Mesodermal cell (in vitro differentiated cells): Measurements from ENCODE around the gene GABRA4. TPM values are rescaled to one million over a fixed set of nuclear protein-coding genes. Genes with fewer than 3 reads are reported as not detected.

Experiments
- H3K27ac ChIP-seq: 2 replicates; pipeline ENCODE4 v1.7.0; 2013; ENCODE audit warnings: mild to moderate bottlenecking, low read depth, low read length, moderate library complexity; ENCODE audit not compliant: severe bottlenecking
- H3K36me3 ChIP-seq: 2 replicates; pipeline ENCODE4 v1.7.1; 2013; ENCODE audit warnings: mild to moderate bottlenecking, low read length, moderate library complexity; ENCODE audit not compliant: control insufficient read depth, insufficient read depth
- H3K4me1 ChIP-seq: one replicate; pipeline ENCODE4 v1.7.1; 2013; ENCODE audit warnings: mild to moderate bottlenecking, low read length; ENCODE audit not compliant: insufficient read depth, control insufficient read depth, poor library complexity, severe bottlenecking
- H3K4me3 ChIP-seq: 2 replicates; pipeline ENCODE4 v1.7.0; 2013; ENCODE audit warnings: low read length, control low read depth, mild to moderate bottlenecking; ENCODE audit not compliant: insufficient read depth, poor library complexity, severe bottlenecking; ENCODE audit errors: extremely low read depth
- H3K9me3 ChIP-seq: 2 replicates; pipeline ENCODE4 v1.7.1; 2013; ENCODE audit warnings: mild to moderate bottlenecking, low read length, moderate library complexity; ENCODE audit not compliant: control insufficient read depth
- WGBS, 2 experiments: methylation state at CpG; one replicate each; pipeline ENCODE4 v1.1.5; 2013; ENCODE audit warnings: missing lambda C conversion rate in 2 of 2; ENCODE audit not compliant: insufficient coverage in 2 of 2; 5-methylcytosine and 5-hydroxymethylcytosine counted together
- polyA plus RNA-seq, 2 experiments: library from polyadenylated mRNA; stranded (reverse); fragments of 50-300 nt; gene quantifications; one replicate each; pipeline ENCODE4 v1.2.3, GENCODE V29; 2013

Gene GABRA4
- polyA plus RNA-seq (2013, experiment 1 of 2) = 0.66 TPM
- 1.5 TPM for polyA plus RNA-seq (2013, experiment 2 of 2)

GRCh38 chr4:46993075-46994006 is at the start of gene GABRA4:
GABRA4 (minus strand) TSS chr4:46993581; CDS start chr4:46993424, 157 bp downstream.
- no peaks in the 10 kb centered on the region for H3K36me3 ChIP-seq
- peak within 1 kb of the TSS; percentile 34 for H3K4me3 ChIP-seq
- no peaks in the 10 kb centered on the region for H3K9me3 ChIP-seq
- H3K27ac ChIP-seq = no peak within 1 kb of the TSS
- no peaks in the 10 kb centered on the region for H3K4me1 ChIP-seq
- 1% methylated on average over 32 to 37 of the region's 67 CpGs for WGBS, 2 experiments

DNA sequence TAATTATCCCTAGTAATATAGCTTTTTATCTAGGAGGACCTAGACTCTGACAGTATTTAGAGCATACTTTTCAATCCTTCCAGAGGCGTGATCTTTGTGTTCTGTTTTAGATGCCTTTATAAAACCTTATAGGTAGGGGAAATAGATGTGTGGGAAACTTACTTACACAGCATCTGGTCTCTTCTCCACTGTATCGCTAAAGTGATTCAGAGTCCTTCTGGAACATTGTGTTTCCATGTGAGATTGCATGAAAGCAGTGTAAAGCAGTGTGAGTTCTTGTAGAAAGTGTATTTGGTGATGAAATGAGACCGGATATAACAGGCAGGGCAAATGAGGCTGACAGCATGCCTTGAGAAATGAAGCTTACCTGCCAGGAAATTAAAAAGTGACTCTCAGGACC is 47.4 kb upstream of the GABRA4 start:
- Histone ChIP-seq H3K27ac (no peak overlapping the region), H3K4me1 (no peaks in the 10 kb centered on the region), H3K4me3 (no peak overlapping the region), H3K9me3 (no peaks in the 10 kb centered on the region), H3K36me3 (no peaks in the 10 kb centered on the region)
- WGBS, 2 experiments = 80 to 83% methylated on average over 1 of the region's 3 CpGs

DNA sequence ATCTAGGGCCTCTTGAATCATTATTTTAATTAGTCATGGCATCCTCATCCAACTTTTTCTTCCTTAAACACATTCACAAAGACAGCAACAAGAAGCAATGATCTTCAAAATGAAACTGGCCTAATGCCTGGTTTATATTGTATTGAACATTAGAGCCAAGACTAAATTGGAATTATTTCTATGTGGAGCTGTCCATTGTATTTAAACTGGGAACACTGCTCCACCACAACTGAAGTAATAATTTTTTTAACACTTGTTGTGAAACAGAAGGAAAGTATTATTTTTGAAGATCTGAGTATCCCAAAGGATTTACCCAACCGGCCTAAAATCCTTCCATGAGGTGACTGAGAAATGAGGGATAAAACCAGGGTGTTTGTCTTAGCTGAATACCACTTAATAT is 44.9 kb upstream of the GABRA4 start:
- no peak overlapping the region for H3K4me3 ChIP-seq
- no peaks in the 10 kb centered on the region for H3K36me3 ChIP-seq
- no peak overlapping the region for H3K27ac ChIP-seq
- H3K9me3 ChIP-seq = no peaks in the 10 kb centered on the region
- H3K4me1 ChIP-seq = no peaks in the 10 kb centered on the region
- WGBS, 2 experiments = no CpG with 5 or more reads among the region's 1 CpG

DNA sequence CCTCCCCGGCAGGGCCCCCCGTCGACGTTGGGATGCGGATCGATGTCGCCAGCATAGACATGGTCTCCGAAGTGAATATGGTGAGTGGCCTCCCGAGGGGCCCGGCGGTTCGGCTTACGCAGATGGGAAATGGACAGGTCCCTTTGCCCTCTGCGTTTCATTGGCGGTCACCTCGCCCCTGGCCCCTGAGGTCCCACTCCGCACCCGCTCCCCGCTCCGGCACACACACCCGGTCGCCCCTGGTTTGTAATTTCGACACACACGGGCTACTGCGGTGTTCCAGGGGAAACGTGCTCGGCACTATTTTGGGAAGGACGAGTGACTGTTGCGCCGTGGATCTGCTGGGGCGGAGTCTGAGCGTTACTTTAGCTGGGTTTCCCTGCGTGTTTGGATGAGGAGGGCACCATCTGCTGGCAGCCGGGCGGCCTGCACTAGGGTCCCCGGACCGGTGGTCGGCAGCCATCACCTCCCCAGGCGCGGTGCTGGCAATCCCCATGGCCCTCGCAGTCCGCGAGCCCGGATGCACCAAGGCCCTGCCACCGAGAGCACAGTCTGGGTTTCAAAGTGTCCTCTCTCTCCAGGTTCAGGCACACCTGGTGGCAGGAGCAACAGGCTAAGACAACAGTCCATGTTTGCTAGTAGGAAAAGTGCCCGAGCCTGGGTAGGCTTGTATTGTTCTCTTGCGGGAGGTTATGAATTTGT is 39.2 kb upstream of the GABRA4 start:
- WGBS, 2 experiments = 0 to 1% methylated on average over 39 to 45 of the region's 47 CpGs
- Histone ChIP-seq H3K9me3 (no peaks in the 10 kb centered on the region), H3K27ac (no peak overlapping the region), H3K4me1 (no peaks in the 10 kb centered on the region), H3K36me3 (no peaks in the 10 kb centered on the region), H3K4me3 (peak overlapping the region; percentile 40)

DNA sequence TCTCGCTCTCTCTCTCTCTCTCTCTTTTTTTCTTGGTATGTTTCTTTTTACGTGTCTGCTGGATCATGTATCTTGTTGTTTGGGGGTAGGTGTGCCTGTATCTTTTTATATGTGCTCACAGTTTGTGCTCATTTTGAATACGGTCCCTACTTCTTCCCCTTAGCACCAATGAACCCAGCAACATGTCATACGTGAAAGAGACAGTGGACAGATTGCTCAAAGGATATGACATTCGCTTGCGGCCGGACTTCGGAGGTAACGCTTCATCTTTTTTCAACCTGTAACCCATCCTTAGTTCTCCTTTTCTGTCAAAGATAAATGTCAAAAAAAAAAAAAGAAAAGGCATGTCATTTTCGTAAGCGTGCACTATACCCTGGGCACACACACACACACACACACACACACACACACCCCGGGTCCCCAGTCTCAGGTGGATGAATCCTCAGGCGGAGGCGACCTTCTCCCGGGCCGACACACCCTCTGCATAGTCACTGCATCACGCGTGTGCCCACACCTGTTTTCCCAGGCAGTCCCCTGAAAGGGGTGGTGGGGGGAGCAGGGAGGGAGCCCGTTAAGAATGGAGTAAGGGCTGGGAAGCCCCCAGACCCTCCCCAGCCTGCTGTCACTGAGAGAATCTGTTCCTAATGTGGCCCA is 38.5 kb upstream of the GABRA4 start:
- H3K4me1 ChIP-seq = no peaks in the 10 kb centered on the region
- H3K27ac ChIP-seq = no peak overlapping the region
- WGBS, 2 experiments = 0% methylated on average over 1 of the region's 19 CpGs
- no peaks in the 10 kb centered on the region for H3K36me3 ChIP-seq
- H3K4me3 ChIP-seq = peak overlapping the region; percentile 40
- H3K9me3 ChIP-seq = no peaks in the 10 kb centered on the region

- whole genome bisulfite sequencing, 2 experiments = 1 to 3% methylated on average over 11 to 14 of the region's 20 CpGs
- Histone ChIP-seq H3K36me3 (no peaks in the 10 kb centered on the region), H3K9me3 (no peaks in the 10 kb centered on the region)
These were observed 37.8 kb upstream of the GABRA4 start, which contains the start of gene GABRB1 for GRCh38 chr4:47031011-47031678. GABRB1 (plus strand) TSS chr4:47031567.

GRCh38 chr4:47017494-47017893 is 24.1 kb upstream of the GABRA4 start:
- Histone ChIP-seq H3K9me3 (no peaks in the 10 kb centered on the region), H3K4me1 (no peaks in the 10 kb centered on the region), H3K4me3 (no peak overlapping the region), H3K36me3 (no peaks in the 10 kb centered on the region), H3K27ac (no peak overlapping the region)
- 88 to 100% methylated on average over 1 of the region's 1 CpG for WGBS, 2 experiments

More at GRCh38 chr4:47031011-47031678, 37.8 kb upstream of the GABRA4 start, which contains the start of gene GABRB1:
- H3K27ac ChIP-seq = no peak within 1 kb of the TSS
- peak within 1 kb of the TSS; percentile 40 for H3K4me3 ChIP-seq
- no peaks in the 10 kb centered on the region for H3K4me1 ChIP-seq

DNA sequence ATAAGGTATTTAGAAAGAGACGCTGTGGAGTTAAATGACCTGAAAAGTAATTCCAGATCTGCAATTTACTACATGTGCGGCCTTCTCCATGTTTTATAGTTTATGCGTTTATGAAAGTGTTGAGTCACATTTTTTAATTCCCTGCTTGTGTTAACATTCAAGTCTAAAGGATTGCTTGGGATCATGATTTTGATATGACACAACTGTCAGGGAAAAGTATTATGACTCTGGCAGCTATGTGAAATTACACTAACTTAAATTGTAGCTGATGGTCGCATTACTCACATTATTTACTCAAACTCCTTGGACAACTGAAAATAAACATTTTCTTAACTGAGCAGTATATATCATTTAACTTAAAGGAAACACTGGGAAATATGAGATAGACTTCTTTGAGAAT is 23.7 kb upstream of the GABRA4 start:
- no peaks in the 10 kb centered on the region for H3K4me1 ChIP-seq
- WGBS, 2 experiments = 90 to 100% methylated on average over 1 to 2 of the region's 4 CpGs
- H3K9me3 ChIP-seq = no peaks in the 10 kb centered on the region
- no peak overlapping the region for H3K4me3 ChIP-seq
- H3K27ac ChIP-seq = no peak overlapping the region
- H3K36me3 ChIP-seq = no peaks in the 10 kb centered on the region

- 76% methylated on average over 2 of the region's 3 CpGs; no CpG with 5 or more reads in 1 of the 2 experiments for WGBS, 2 experiments
- no peak overlapping the region for H3K27ac ChIP-seq
- H3K4me1 ChIP-seq = no peaks in the 10 kb centered on the region
- H3K36me3 ChIP-seq = no peaks in the 10 kb centered on the region
- H3K4me3 ChIP-seq = no peak overlapping the region
- H3K9me3 ChIP-seq = no peaks in the 10 kb centered on the region
These were observed 20.0 kb upstream of the GABRA4 start for GRCh38 chr4:47013373-47013772.

GRCh38 chr4:47012676-47013075 is 19.3 kb upstream of the GABRA4 start:
- H3K27ac ChIP-seq = no peak overlapping the region
- no peaks in the 10 kb centered on the region for H3K9me3 ChIP-seq
- H3K4me3 ChIP-seq = no peak overlapping the region
- no peaks in the 10 kb centered on the region for H3K4me1 ChIP-seq
- no peaks in the 10 kb centered on the region for H3K36me3 ChIP-seq
